ENCODE measurements around the gene ADAMTS15.

GRCh38 chr11:130480711-130481140 is 32.3 kb downstream of the ADAMTS15 start:
- TF ChIP-seq EP300 (IDR thresholded peaks at IDR 0.05; ENCODE audit: borderline replicate concordance in 1 of 2, control insufficient read depth in 1 of 2, low read depth in 2 of 2, low read length in 2 of 2): no peak
- no peak for TF ChIP-seq KDM1A (IDR thresholded peaks at IDR 0.05; ENCODE audit: borderline replicate concordance)
- no peak for TF ChIP-seq POLR2A (IDR thresholded peaks at IDR 0.05; ENCODE audit: low read depth, low read length)
- no peak for TF ChIP-seq SMAD1 (IDR thresholded peaks at IDR 0.05; ENCODE audit: low read depth, partially characterized antibody)
- TF ChIP-seq ATF2 (IDR thresholded peaks at IDR 0.05; ENCODE audit: low read length): no peak
- TF ChIP-seq RCOR1 (conservative IDR thresholded peaks at IDR 0.05; ENCODE audit: low read depth, low read length): no peak
- no peak for TF ChIP-seq CEBPB (IDR thresholded peaks at IDR 0.05; ENCODE audit: borderline replicate concordance in 1 of 2, low read depth in 2 of 2, low read length in 2 of 2)
- no peak for TF ChIP-seq GABPA (IDR thresholded peaks at IDR 0.05; ENCODE audit: low read depth)
